Mesothelial cell of epicardium (in vitro differentiated cells): ENCODE measurements around the gene MAGEF1. TPM values are rescaled to one million over a fixed set of nuclear protein-coding genes. Genes with fewer than 3 reads are reported as not detected.

Experiments used
- DNase-seq, 2 experiments: peaks; one replicate each; pipeline ENCODE4 v3.0.0; 2021; ENCODE audit warnings: low spot score in 2 of 2; ENCODE audit not compliant: unreplicated experiment in 2 of 2
- H3K27ac Mint-ChIP-seq: 2 replicates; pipeline ENCODE4 v1.8.0; 2021; ENCODE audit warnings: mixed read lengths
- H3K27me3 Mint-ChIP-seq: 2 replicates; pipeline ENCODE4 v1.8.0; 2021; ENCODE audit warnings: low read depth, mixed read lengths
- H3K36me3 Mint-ChIP-seq: 2 replicates; pipeline ENCODE4 v1.8.0; 2021; ENCODE audit warnings: mixed read lengths
- H3K4me1 Mint-ChIP-seq: 2 replicates; pipeline ENCODE4 v1.8.0; 2021; ENCODE audit warnings: mixed read lengths
- H3K4me3 Mint-ChIP-seq: 2 replicates; pipeline ENCODE4 v1.8.0; 2021; ENCODE audit warnings: mild to moderate bottlenecking, moderate library complexity, mixed read lengths
- H3K9me3 Mint-ChIP-seq: 2 replicates; pipeline ENCODE4 v1.8.0; 2021; ENCODE audit warnings: mixed read lengths
- CTCF ChIP-seq: fragments of 200-600 bp; sonication (generic); IDR thresholded peaks from one replicate; pipeline ENCODE4 v1.5.0; 2021; ENCODE audit warnings: antibody characterized with exemption; ENCODE audit not compliant: unreplicated experiment
- total RNA-seq: library from RNA; stranded (reverse); gene quantifications from 3 replicates; pipeline ENCODE4 v1.2.1, GENCODE V29; 2021

MAGEF1 gene
- total RNA-seq, 1 donor from 2014 or later: 68.4 TPM

GRCh38 chr3:184687363-184688015, 24.4 kb downstream of the MAGEF1 start:
- Mint-ChIP-seq H3K36me3 (no peaks in the 10 kb centered on the region), H3K27me3 (no peaks in the 10 kb centered on the region), H3K4me3 (no peak overlapping the region), H3K27ac (peak overlapping the region; percentile 53), H3K4me1 (peaks cover 53% of the 10 kb centered on the region), H3K9me3 (no peaks in the 10 kb centered on the region)
- no peak for DNase-seq
- TF ChIP-seq CTCF: no peak

- H3K4me3 Mint-ChIP-seq: no peak overlapping the region
- no peak for DNase-seq
- peaks cover 38% of the 10 kb centered on the region for H3K4me1 Mint-ChIP-seq
- H3K27me3 Mint-ChIP-seq: no peaks in the 10 kb centered on the region
- no peaks in the 10 kb centered on the region for H3K9me3 Mint-ChIP-seq
- no peaks in the 10 kb centered on the region for H3K36me3 Mint-ChIP-seq
- no peak for TF ChIP-seq CTCF
- peak overlapping the region; percentile 85 for H3K27ac Mint-ChIP-seq
These were observed 26.2 kb downstream of the MAGEF1 start for GRCh38 chr3:184685646-184686045.

- Mint-ChIP-seq H3K27ac (peak overlapping the region; percentile 85), H3K4me1 (peaks cover 37% of the 10 kb centered on the region), H3K4me3 (no peak overlapping the region), H3K27me3 (no peaks in the 10 kb centered on the region), H3K36me3 (no peaks in the 10 kb centered on the region), H3K9me3 (no peaks in the 10 kb centered on the region)
- no peak for DNase-seq
- no peak for TF ChIP-seq CTCF
These were observed 26.8 kb downstream of the MAGEF1 start for GRCh38 chr3:184685055-184685454.

GRCh38 chr3:184683900-184684560, 27.8 kb downstream of the MAGEF1 start:
- no peaks in the 10 kb centered on the region for H3K27me3 Mint-ChIP-seq
- DNase-seq: no peak
- no peaks in the 10 kb centered on the region for H3K9me3 Mint-ChIP-seq
- H3K36me3 Mint-ChIP-seq: no peaks in the 10 kb centered on the region
- no peak overlapping the region for H3K27ac Mint-ChIP-seq
- no peak overlapping the region for H3K4me3 Mint-ChIP-seq
- no peak for TF ChIP-seq CTCF
- peaks cover 40% of the 10 kb centered on the region for H3K4me1 Mint-ChIP-seq

GRCh38 chr3:184683234-184683633, 28.6 kb downstream of the MAGEF1 start:
- peaks cover 40% of the 10 kb centered on the region for H3K4me1 Mint-ChIP-seq
- H3K27me3 Mint-ChIP-seq: no peaks in the 10 kb centered on the region
- TF ChIP-seq CTCF: no peak
- no peak overlapping the region for H3K27ac Mint-ChIP-seq
- no peak overlapping the region for H3K4me3 Mint-ChIP-seq
- DNase-seq: no peak
- no peaks in the 10 kb centered on the region for H3K36me3 Mint-ChIP-seq
- no peaks in the 10 kb centered on the region for H3K9me3 Mint-ChIP-seq
